Left lung (tissue), 10 donors: ENCODE results near the gene RTKN. TPM values are rescaled to one million over a fixed set of nuclear protein-coding genes. Genes with fewer than 3 reads are reported as not detected.

Experiments
- ATAC-seq: fragments of 200-7000 bp; cut with Tn5 transposase; one replicate; pipeline ENCODE4 v1.9.1; 2020; ENCODE audit warnings: moderate library complexity
- DNase-seq, 4 donors: peaks; one replicate each; pipeline ENCODE4 v3.0.0-alpha.2; 2013 to 2020
- H3K27ac ChIP-seq, 2 donors: fragments of 200-600 bp; sonication (generic) in 1 of 2; one replicate each; pipeline versions ENCODE4 v1.5.0 to v1.8.0; 2020 to 2021
- H3K27me3 ChIP-seq, 2 donors: fragments of 200-600 bp; sonication (generic) in 1 of 2; one replicate each; pipeline versions ENCODE4 v1.5.0 to v1.8.0; 2020 to 2021
- H3K36me3 ChIP-seq, 2 donors: fragments of 200-600 bp; sonication (generic) in 1 of 2; one replicate each; pipeline versions ENCODE4 v1.5.0 to v1.8.0; 2020 to 2021
- H3K4me1 ChIP-seq, 2 donors: fragments of 200-600 bp; one replicate each; pipeline ENCODE4 v1.8.0; 2021
- H3K4me3 ChIP-seq, 2 donors: fragments of 200-600 bp; sonication (generic) in 1 of 2; one replicate each; pipeline versions ENCODE4 v1.5.0 to v1.8.0; 2020 to 2021; ENCODE audit warnings: mild to moderate bottlenecking in 1 of 2
- H3K9me3 ChIP-seq, 2 donors: fragments of 200-600 bp; sonication (generic) in 1 of 2; one replicate each; pipeline versions ENCODE4 v1.5.0 to v1.8.0; 2020 to 2021
- intact Hi-C, 2 donors: fragments of 100-400 bp; cut with DNase I; formaldehyde crosslinking; loops; one replicate each; pipeline versions ENCODE4 v1.11.2 to v1.14.2; 2022
- polyA plus RNA-seq, 6 donors: library from polyadenylated mRNA; unstranded; fragments of 120-200 nt; gene quantifications; one replicate each; pipeline ENCODE4 v1.2.1, GENCODE V29; 2013; ENCODE audit not compliant: insufficient read length in 6 of 6
- total RNA-seq, 2 donors: library from RNA; stranded (reverse); fragmentation: NEBNext Ultra II Directional; extraction: Animal tissue kit (Norgen Biotek cat#: 25700); gene quantifications; one replicate each; pipeline ENCODE4 v1.2.1, GENCODE V29; 2021
- TF ChIP-seq, protein P1 (sequence below), 2 donors: fragments of 200-600 bp; sonication (generic) in 1 of 2; IDR thresholded peaks; one replicate each; pipeline versions ENCODE4 v1.5.0 to v1.8.0; 2021; ENCODE audit warnings: antibody characterized with exemption in 2 of 2
- donor health status: DM: no; HTN: yes; CAD: no.
- donor health status: DM: no; HTN: no; CAD: no.

RTKN gene
- total and polyA plus RNA-seq, 8 donors: 29.6 to 59.5 (median 51.0) TPM

DNA sequence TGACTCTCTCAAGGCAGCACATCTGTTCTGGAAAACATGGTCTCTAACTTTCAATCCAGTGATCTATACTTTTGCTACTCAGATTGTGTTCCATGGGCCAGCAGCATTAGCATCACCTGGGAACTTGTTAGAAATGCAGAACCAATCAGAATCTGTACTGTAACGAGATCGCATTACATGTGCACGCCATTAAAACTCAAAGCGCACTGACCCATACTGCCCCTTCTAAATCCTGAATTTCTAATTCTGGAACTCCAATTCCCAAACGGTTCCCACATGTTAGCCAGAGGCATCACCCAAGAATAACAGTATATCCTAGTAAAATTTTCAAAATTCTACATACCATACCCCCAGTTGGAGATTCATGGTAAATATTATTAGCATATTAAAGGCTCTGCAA is 51.1 kb downstream of the RTKN start:
- H3K36me3 ChIP-seq: peaks cover 0 to under 1% of the 10 kb centered on the region in 2 donors
- H3K9me3 ChIP-seq: no peaks in the 10 kb centered on the region
- peaks cover 12 to 49% of the 10 kb centered on the region in 2 donors for H3K4me1 ChIP-seq
- no peaks in the 10 kb centered on the region for H3K27me3 ChIP-seq
- peak overlapping the region; percentile 77 to 96 for H3K4me3 ChIP-seq
- no peak overlapping the region for H3K27ac ChIP-seq
- ATAC-seq: no peak
- intact Hi-C loops: no loop called here
- DNase-seq: no peak
- TF ChIP-seq, protein P1, sequence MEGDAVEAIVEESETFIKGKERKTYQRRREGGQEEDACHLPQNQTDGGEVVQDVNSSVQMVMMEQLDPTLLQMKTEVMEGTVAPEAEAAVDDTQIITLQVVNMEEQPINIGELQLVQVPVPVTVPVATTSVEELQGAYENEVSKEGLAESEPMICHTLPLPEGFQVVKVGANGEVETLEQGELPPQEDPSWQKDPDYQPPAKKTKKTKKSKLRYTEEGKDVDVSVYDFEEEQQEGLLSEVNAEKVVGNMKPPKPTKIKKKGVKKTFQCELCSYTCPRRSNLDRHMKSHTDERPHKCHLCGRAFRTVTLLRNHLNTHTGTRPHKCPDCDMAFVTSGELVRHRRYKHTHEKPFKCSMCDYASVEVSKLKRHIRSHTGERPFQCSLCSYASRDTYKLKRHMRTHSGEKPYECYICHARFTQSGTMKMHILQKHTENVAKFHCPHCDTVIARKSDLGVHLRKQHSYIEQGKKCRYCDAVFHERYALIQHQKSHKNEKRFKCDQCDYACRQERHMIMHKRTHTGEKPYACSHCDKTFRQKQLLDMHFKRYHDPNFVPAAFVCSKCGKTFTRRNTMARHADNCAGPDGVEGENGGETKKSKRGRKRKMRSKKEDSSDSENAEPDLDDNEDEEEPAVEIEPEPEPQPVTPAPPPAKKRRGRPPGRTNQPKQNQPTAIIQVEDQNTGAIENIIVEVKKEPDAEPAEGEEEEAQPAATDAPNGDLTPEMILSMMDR (IDR thresholded peaks at IDR 0.05): no peak

DNA sequence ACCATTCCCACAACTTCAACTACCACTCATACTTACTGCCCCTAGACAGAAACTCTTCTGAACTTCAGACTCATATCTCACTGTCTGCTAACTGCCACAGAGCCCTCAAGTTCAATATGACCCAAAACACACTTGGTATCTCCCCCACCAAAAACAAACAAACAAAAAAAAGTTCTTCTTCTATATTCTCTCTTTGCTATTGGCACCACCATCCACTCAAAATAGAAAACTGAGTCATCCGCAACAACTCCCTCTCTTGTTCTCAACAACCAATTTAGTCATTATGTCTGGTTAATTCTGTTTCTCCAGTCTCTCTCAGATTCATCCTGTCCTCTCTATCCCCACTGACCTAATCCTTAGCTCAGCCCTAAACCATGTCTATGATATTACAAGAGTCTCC is 54.4 kb downstream of the RTKN start:
- Histone ChIP-seq H3K27me3 (no peaks in the 10 kb centered on the region), H3K4me1 (peaks cover 12 to 74% of the 10 kb centered on the region in 2 donors), H3K4me3 (no peak overlapping the region), H3K9me3 (no peaks in the 10 kb centered on the region), H3K36me3 (peaks cover 0 to 7% of the 10 kb centered on the region in 2 donors), H3K27ac (no peak overlapping the region)
- DNase-seq: no peak
- no peak for ATAC-seq
- intact Hi-C loops: no loop called here
- TF ChIP-seq, protein P1 (IDR thresholded peaks at IDR 0.05): no peak

DNA sequence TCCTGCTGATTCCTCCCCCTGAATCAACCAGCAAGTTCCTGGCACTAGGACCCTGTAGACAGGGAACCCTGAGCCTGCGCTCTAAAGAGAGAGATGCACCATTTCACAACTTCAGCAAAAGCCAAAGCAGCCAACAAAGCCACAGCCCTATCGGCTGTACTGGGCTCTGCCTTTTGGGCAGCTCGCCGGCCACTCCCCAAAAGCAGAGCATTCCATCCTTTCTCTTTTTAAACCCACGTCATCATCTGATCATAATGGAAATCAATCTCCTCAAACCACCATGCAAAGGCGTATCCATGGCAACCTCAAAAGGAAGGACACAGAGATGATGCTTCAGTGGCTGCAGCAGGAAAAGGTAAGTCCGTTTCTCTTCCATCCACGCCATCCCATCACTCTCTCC is 56.3 kb downstream of the RTKN start:
- H3K27me3 ChIP-seq: no peaks in the 10 kb centered on the region
- peak overlapping the region in 1 of 2 donors; percentile 46 for H3K27ac ChIP-seq
- DNase-seq (no peak), ATAC-seq (peak; percentile 20)
- no peak overlapping the region for H3K4me3 ChIP-seq
- intact Hi-C loops: no loop called here
- TF ChIP-seq, protein P1 (IDR thresholded peaks at IDR 0.05): no peak
- peaks cover 0 to 7% of the 10 kb centered on the region in 2 donors for H3K36me3 ChIP-seq
- peaks cover 16 to 84% of the 10 kb centered on the region in 2 donors for H3K4me1 ChIP-seq
- no peaks in the 10 kb centered on the region for H3K9me3 ChIP-seq

DNA sequence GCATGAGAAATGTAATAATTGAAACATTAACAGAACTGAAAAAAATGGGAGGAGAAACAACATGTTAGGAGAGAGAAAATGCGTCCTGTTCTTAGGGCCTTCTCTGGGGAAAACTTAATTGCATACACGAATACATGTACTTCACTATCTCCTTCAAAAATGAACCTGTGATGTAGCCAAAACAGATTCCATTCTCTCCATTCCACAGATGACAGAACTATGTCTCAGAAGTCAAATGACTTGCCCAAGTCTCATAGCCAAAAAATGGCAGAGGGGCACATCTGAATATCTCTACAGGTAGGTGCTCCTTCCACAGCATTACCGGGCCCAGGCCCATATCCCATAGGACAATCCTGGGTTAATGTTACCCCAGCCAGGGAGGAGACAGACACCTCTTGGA is 57.7 kb downstream of the RTKN start:
- TF ChIP-seq, protein P1 (IDR thresholded peaks at IDR 0.05): no peak
- no peak for ATAC-seq
- no peak overlapping the region for H3K4me3 ChIP-seq
- H3K27ac ChIP-seq: peak overlapping the region; percentile 46 to 60
- H3K27me3 ChIP-seq: no peaks in the 10 kb centered on the region
- H3K4me1 ChIP-seq: peaks cover 14 to 84% of the 10 kb centered on the region in 2 donors
- peaks cover 0 to 7% of the 10 kb centered on the region in 2 donors for H3K36me3 ChIP-seq
- intact Hi-C loops: no loop called here
- no peaks in the 10 kb centered on the region for H3K9me3 ChIP-seq
- DNase-seq: no peak

DNA sequence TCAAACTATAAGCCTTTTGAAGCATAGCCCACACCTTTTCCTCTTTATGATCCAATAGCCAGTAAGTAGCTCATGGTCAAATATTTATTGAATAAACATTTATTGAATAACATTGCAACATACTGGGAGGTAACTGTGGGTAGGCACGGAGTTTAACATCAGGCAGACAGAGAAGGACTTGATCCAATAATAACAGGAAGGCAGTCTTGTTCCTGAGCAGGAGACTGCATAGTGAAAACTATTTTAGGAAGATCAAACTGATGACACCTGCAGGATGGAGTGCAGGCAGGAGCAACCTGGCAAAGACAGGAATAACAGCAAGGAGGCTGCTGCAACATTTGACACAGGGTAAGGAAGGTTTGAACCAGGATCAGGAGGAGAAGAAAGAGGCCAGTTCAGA is 58.5 kb downstream of the RTKN start:
- intact Hi-C loops: no loop called here
- no peaks in the 10 kb centered on the region for H3K9me3 ChIP-seq
- peak; percentile 74 for ATAC-seq
- H3K27ac ChIP-seq: peak overlapping the region in 1 of 2 donors; percentile 60
- no peak overlapping the region for H3K4me3 ChIP-seq
- H3K27me3 ChIP-seq: no peaks in the 10 kb centered on the region
- H3K4me1 ChIP-seq: peaks cover 14 to 80% of the 10 kb centered on the region in 2 donors
- peaks cover 0 to 8% of the 10 kb centered on the region in 2 donors for H3K36me3 ChIP-seq
- peak in 1 of 4 donors; percentile 9 for DNase-seq
- TF ChIP-seq, protein P1 (IDR thresholded peaks at IDR 0.05): no peak
